ENCODE data around the gene D2HGDH.
"Not testable (repeated sequence)": the region's sequence is repeated elsewhere in the genome, so short reads cannot be mapped to it uniquely, and the experiment has no call there.

Gene D2HGDH

DNA sequence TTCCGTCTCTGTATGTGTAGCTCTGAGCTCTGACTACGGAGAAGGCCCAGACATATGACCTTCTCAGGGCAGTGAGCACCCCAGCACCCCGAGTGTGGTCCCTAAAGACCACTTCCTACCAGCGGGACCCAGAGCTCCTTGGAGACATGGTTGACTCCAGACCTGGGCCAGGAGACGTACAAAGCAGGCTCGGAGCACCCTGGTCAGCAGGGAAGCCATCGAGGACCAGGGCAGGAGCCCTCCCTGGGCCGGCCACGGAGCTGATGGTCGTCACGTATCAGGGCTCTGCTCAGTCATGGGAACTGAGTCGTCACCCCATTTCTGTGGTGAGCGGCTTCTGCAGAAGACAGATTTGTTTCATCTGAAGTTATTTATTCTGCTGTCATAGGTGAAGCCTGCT is 61.8 kb downstream of the D2HGDH start:
- Mint-ChIP-seq H3K36me3 (ENCODE audit: low read depth) (no peaks in the 10 kb centered on the region), H3K4me3 (no peak overlapping the region), H3K27ac (no peak overlapping the region), H3K27me3 (no peaks in the 10 kb centered on the region), H3K9me3 (no peaks in the 10 kb centered on the region), H3K4me1 (ENCODE audit: low read depth) (no peaks in the 10 kb centered on the region)
- DNase-seq, result no peak

DNA sequence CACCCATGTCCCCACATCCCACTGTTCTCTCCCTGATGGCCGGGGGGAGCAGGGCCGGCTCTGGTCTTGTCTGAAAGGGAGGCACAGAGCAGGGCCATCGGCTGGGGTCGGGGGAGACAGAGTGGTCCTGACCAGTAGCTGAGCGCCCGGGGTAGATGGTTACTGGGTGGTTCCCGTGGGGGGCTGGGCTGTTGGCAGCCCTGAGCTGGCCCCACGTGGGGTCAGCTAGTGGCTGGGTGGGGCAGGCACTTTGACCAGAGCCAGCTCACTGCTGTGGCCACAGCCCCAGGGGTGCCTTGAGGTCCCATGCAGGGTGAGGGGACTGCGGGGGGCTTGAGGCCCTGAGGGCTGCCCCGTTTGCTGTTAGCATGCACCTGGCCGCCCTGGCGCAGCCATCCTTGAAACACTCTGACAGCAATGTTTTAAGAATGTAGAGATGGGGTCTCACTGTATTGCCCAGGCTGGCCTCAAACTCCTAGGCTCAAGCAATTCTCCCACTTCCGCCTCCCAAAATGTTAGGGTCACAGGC is 62.2 kb downstream of the D2HGDH start:
- Mint-ChIP-seq H3K4me3 (no peak overlapping the region), H3K4me1 (ENCODE audit: low read depth) (no peaks in the 10 kb centered on the region), H3K27me3 (no peaks in the 10 kb centered on the region), H3K9me3 (no peaks in the 10 kb centered on the region), H3K36me3 (ENCODE audit: low read depth) (no peaks in the 10 kb centered on the region), H3K27ac (no peak overlapping the region)
- no peak for DNase-seq

DNA sequence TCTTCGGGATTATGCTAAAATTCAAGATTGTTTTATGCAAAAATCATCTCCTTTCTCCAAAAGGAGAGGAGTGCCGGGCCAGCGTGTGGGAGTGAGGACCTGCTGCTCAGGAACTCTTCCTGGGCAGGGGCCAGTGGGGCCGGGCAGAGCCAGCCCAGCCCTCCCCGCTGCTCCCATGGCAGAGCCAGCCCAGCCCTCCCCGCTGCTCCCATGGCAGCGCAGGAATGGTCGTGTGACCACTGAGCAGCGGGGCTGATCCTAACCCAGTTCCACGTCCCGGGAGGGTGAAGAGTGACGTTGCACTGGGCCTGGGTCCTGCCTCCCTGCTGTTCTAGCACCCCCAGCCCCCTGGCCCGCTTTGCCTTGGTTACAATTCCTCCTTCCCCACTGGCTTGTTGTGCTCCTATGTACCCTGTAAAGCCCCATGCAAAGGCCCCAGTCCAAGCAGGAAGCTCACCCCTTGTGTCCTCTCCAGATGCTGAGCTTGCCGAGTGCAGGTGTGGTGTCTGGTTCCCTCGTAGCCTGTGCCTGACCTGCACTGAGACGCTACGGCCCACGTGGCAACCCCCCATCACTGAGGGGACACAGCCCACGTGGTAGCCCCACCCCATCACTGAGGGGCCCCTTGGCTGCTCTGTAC is 63.1 kb downstream of the D2HGDH start:
- Mint-ChIP-seq H3K4me1 (ENCODE audit: low read depth) (no peaks in the 10 kb centered on the region), H3K36me3 (ENCODE audit: low read depth) (no peaks in the 10 kb centered on the region), H3K27ac (no peak overlapping the region), H3K27me3 (no peaks in the 10 kb centered on the region), H3K9me3 (no peaks in the 10 kb centered on the region), H3K4me3 (no peak overlapping the region)
- no peak for DNase-seq

DNA sequence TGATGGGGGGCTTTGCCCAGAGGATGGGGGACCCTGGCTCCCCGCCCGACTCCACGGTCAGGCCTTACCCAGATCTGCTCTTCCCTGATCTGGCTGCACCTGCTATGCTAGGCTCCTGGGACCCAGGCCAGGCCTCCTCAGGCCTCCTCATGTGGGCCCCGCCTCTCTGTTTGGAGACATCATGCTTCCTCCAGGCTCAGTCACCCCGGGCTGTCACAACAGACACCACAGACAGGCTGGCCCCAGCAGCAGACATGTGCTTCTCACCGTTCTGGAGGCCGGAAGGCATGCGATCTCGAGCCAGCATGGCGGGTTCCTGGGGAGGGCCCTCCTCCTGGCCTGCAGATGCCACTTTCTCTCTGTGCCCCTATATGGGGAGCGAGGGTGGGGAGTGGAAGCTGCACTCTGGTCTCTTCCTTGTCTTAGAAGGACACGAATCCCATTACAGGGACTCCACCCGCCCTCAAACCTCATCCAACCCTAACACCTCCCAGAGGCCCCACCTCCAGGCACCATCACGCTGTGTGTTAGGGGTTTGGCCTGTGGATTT is 63.7 kb downstream of the D2HGDH start:
- Mint-ChIP-seq H3K36me3 (ENCODE audit: low read depth) (no peaks in the 10 kb centered on the region), H3K27me3 (no peaks in the 10 kb centered on the region), H3K4me3 (no peak overlapping the region), H3K27ac (no peak overlapping the region), H3K9me3 (no peaks in the 10 kb centered on the region), H3K4me1 (ENCODE audit: low read depth) (no peaks in the 10 kb centered on the region)
- DNase-seq, result no peak

DNA sequence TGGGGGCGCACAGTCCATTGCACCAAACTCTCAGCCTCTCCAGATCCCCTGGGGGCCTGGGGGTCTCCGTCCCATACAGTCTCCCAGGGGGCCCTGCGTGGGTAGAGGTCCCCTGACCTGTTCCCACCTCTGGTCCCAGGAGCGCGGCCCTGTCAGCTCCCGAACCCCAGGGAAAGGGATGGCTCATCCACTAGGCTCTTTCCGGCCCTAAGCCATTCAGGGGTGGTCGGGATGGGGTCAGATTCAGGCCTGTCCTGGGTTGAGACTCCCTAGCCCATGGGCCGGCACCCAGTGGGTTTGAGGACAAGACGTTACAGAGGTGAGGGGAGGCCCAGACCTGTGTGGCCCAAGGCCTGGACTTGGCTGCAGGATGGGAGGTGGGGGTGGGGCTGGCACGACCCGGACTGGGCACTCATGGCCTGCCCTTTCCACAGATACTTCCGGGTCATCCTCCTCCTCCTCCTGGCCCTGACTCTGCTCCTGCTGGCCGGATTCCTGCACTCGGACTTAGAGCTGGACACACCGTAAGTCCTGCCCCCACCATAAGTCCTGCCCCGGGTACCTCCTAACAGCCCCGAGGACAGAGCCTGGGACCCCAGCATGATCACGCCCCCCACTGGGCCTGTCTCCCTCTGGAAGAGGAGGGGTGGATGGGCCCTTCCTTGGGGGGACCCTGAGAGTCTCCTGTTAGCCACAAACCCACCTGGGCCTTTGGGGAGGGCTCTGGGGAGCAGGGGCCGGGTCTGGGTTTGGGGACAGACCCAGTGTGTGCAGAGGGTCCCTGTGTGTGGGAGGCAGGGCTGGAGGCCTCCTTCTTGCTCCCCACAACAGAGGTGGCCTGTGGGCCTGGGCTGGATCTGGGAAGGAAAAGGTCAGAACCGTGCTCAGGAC is 64.4 kb downstream of the D2HGDH start:
- no peak overlapping the region for H3K27ac Mint-ChIP-seq
- H3K27me3 Mint-ChIP-seq, result peaks cover 3% of the 10 kb centered on the region
- H3K9me3 Mint-ChIP-seq, result no peaks in the 10 kb centered on the region
- no peak for DNase-seq
- H3K4me1 Mint-ChIP-seq (ENCODE audit: low read depth), result peaks cover 3% of the 10 kb centered on the region
- H3K36me3 Mint-ChIP-seq (ENCODE audit: low read depth), result no peaks in the 10 kb centered on the region
- H3K4me3 Mint-ChIP-seq, result no peak overlapping the region

DNA sequence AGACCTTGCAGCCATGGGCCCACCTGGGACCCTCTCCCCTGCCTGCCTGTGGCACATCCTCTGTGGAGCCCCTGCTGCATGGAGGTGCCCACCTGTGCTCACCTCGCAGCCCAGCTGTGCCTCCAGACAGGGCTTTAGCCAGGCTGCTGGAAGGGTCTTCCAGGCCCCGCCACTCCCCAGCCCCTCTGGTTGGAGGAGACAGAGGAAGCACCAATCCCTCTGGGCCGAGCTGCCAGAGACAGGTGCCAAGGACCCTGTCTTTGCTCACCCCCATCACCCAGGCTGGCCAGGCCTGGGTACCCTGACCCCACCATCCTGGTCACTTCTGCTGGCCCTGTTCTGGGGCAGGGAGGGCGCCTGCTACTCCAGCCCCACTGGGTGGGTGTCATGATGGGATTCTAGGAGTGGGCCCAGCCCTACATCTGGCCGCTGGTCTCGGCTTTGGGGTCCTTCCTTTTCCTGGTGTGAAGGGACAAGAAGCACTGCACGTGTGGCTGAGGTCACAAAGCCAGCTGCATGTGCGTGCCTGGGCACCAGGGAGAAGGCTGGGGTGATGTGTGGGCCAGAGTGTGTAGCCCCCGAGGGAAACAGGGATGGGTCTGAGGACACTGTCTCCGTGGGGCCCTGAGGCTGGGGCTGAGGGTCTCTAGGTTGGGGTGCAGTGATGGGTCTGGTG is 65.2 kb downstream of the D2HGDH start:
- no peak overlapping the region for H3K27ac Mint-ChIP-seq
- H3K4me1 Mint-ChIP-seq (ENCODE audit: low read depth), result peaks cover 9% of the 10 kb centered on the region
- no peaks in the 10 kb centered on the region for H3K9me3 Mint-ChIP-seq
- no peak for DNase-seq
- peaks cover 5% of the 10 kb centered on the region for H3K27me3 Mint-ChIP-seq
- H3K36me3 Mint-ChIP-seq (ENCODE audit: low read depth), result no peaks in the 10 kb centered on the region
- H3K4me3 Mint-ChIP-seq, result no peak overlapping the region

DNA sequence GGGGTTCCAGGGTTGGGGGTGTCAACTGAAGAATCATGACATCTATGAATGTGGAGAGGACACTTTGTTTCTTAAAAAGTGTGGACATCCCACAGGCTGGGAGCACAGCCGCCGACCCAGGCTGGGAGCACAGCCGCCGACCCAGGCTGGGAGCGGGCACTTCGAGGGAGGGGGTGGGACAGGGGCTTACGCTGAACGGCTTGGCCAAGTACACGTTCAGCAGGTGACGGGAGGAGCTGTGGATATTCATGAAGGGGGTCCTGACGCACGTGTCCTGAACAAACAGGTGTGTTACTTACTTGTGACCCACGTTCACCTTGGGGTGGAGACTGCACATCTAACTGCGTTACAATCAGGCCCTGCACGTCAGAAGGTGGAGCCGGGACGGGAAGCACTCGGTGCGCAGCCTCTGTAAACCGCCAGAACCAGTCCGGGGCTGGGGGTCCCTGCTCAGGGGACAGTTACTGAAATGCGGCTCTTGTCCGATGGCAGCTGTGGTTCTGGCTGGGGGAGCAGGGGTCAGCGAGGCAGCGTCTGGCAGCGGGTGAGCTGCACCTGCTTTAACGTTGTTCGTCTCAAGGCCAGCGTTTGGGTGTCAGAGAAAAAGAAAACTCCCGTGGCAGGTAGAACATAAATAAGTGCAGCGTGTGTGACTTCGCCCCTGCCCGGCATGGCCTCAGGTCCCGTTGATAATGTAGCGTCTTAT is 65.9 kb downstream of the D2HGDH start:
- H3K9me3 Mint-ChIP-seq; H3K27me3 Mint-ChIP-seq; H3K36me3 Mint-ChIP-seq (ENCODE audit: low read depth); H3K4me3 Mint-ChIP-seq; H3K27ac Mint-ChIP-seq; DNase-seq: not testable (repeated sequence)
- H3K4me1 Mint-ChIP-seq (ENCODE audit: low read depth), result peaks cover 13% of the 10 kb centered on the region

DNA sequence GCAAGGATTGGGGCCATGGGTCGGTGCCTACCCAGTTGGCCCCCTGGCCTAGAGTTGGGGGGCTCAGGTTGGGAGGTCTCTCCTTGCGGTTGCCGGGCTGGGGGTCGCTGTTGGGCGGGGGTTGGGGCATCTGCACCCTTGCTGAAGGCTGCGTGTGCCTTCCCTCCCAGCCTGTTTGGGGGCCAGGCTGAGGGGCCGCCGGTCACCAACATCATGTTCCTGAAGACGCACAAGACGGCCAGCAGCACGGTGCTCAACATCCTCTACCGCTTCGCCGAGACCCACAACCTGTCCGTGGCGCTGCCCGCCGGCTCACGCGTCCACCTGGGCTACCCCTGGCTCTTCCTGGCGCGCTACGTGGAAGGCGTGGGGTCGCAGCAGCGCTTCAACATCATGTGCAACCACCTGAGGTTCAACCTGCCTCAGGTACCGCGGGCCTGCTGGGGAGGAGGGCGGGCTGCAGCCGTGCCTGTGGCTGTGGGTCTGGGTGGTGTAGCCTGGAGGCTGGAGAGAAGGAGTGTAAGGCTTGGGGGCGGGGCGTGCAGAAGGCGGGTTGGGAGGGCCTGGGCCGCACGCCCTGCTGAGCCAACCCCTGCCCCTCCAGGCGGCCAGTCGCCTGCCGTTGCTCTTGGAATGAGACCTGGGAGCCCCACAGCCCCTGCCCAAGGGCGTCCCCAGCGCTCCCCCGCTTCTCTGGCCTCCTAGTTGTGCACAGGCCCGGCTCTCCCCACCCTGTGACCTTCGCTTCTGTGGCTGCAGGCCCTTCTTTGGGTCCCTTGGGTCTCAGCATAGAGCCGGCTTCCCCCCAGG is 67.4 kb downstream of the D2HGDH start:
- Mint-ChIP-seq H3K36me3 (ENCODE audit: low read depth) (no peaks in the 10 kb centered on the region), H3K27ac (no peak overlapping the region), H3K4me1 (ENCODE audit: low read depth) (peaks cover 13% of the 10 kb centered on the region), H3K9me3 (no peaks in the 10 kb centered on the region), H3K4me3 (no peak overlapping the region), H3K27me3 (peaks cover 8% of the 10 kb centered on the region)
- DNase-seq, result peak; percentile 29

DNA sequence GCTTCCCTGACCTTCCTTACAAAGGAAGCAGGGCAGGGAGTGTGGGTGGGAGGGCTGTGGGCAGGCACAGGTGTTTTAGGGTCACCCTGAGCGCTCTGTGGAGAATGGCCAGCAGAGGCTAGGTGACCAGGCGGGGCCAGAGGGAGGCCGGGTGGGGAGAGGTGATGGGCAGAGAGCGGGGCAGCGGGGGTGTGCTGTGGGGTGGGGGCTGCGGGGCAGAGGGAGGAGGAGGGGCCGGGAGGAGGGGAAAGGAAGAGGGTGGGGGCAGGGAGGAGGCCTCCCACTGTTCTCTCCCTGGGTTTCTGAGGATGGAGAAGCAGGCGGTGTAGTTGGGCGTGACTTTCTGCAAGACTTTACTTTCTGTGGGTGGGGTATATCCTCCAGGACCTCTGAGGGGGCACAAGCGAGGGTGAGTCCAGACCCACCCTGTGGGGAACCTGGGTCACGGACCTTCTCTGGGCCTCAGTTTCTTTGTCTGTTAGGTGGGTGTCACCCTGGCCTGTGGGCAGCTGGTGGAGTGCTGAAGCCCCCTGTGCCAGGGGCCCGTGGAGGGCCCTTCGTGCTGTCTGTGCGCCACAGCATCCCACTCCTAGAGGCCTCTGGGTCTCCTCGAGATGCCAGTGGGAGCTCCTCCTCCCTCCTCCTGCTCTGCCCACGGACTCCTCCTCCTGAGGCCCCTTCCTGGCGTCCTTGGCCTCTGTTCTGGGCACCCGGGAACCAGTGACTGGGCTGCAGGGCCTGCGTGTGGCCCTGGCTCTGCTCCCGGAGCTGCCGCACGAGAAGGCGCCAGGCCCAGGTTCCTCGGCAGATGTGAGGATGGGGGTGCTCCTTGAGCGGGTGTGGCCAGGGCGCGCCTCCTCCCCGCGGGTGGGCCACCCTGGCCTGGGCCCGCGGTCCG is 68.2 kb downstream of the D2HGDH start:
- no peak overlapping the region for H3K27ac Mint-ChIP-seq
- no peaks in the 10 kb centered on the region for H3K9me3 Mint-ChIP-seq
- no peaks in the 10 kb centered on the region for H3K36me3 Mint-ChIP-seq (ENCODE audit: low read depth)
- H3K4me1 Mint-ChIP-seq (ENCODE audit: low read depth), result peaks cover 13% of the 10 kb centered on the region
- peaks cover 8% of the 10 kb centered on the region for H3K27me3 Mint-ChIP-seq
- no peak overlapping the region for H3K4me3 Mint-ChIP-seq
- peak; percentile 32 for DNase-seq

DNA sequence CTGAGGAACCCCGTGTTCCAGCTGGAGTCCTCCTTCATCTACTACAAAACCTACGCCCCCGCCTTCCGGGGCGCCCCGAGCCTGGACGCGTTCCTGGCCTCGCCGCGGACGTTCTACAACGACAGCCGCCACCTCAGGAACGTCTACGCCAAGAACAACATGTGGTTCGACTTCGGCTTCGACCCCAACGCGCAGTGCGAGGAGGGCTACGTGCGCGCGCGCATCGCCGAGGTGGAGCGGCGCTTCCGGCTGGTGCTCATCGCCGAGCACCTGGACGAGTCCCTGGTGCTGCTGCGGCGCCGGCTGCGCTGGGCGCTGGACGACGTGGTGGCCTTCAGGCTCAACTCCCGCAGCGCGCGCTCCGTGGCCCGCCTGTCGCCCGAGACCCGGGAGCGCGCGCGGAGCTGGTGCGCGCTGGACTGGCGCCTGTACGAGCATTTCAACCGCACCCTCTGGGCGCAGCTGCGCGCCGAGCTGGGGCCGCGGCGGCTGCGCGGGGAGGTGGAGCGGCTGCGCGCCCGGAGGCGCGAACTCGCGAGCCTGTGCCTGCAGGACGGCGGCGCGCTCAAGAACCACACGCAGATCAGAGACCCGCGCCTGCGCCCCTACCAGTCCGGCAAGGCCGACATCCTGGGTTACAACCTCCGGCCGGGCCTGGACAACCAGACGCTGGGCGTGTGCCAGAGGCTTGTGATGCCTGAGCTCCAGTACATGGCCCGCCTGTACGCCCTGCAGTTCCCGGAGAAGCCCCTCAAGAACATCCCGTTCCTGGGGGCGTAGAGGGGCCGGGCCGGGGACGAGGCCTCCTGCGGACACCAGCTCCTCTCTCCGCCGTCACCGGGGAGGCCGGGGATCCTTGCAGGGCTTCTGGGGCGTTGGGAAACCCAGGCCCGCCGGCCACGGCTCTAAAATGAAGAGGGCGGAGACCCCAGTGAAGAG is 69.2 kb downstream of the D2HGDH start:
- peak overlapping the region; percentile 55 for H3K4me3 Mint-ChIP-seq
- H3K9me3 Mint-ChIP-seq, result no peaks in the 10 kb centered on the region
- no peak overlapping the region for H3K27ac Mint-ChIP-seq
- H3K36me3 Mint-ChIP-seq (ENCODE audit: low read depth), result no peaks in the 10 kb centered on the region
- DNase-seq, result peak; percentile 76
- peaks cover 13% of the 10 kb centered on the region for H3K4me1 Mint-ChIP-seq (ENCODE audit: low read depth)
- peaks cover 14% of the 10 kb centered on the region for H3K27me3 Mint-ChIP-seq

DNA sequence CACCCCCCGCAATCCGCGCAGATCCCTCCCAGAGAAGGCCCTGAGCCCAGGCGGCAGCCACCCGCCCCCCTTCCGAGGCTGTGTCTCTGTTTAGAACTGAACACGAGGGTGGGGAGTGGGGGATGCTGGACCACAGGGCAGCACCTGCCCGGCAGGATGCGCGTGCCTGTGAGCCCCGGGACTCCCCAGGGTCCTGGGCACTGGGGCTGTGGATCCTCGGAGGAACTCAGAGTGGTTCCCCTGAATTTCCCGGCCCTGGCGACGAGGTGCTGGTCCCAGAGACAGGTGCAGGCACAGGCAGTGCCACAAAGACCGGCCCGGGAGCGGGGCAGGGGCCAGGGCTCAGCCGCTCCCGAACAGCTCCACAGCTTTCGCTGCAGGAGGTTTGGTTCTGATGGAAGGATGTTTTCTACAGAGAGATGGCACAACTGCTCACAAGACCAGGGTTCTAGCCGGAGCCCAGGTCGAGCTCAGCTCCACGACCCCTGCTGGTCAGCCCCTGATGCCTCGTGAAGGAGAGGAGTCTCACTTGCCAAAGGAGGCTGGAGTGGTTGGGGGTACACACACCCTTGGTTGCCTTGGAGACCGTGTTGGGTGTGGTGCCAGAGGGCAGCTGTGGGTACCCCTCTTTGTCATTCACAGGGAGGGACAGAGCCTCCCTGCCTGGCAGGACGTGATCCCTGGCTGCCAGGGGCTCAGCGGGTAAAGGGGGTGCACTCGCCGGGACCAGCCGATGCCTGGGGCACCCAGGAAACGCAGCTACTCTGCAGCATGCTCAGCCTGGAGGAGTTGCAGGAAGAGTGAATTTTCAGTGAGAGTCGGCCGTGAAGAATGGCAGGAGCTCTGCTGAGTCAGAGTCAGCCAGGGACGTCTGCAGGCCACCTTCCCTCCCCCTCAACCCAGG is 70.1 kb downstream of the D2HGDH start:
- peaks cover 13% of the 10 kb centered on the region for H3K4me1 Mint-ChIP-seq (ENCODE audit: low read depth)
- peak; percentile 62 for DNase-seq

More for the DNA sequence above, 70.1 kb downstream of the D2HGDH start:
- Mint-ChIP-seq H3K27me3 (peaks cover 20% of the 10 kb centered on the region), H3K27ac (no peak overlapping the region), H3K36me3 (ENCODE audit: low read depth) (no peaks in the 10 kb centered on the region), H3K4me3 (peak overlapping the region; percentile 55), H3K9me3 (no peaks in the 10 kb centered on the region)
